HG02588 (cell line): ENCODE measurements around the gene TMED6.
"Not testable (repeated sequence)": the region's sequence is repeated elsewhere in the genome, so short reads cannot be mapped to it uniquely, and the experiment has no call there.

Experiments used
- ATAC-seq: cut with Tn5 transposase; IDR thresholded peaks from one replicate; pipeline ENCODE4 v1.9.1; 2021; ENCODE audit warnings: mild to moderate bottlenecking, moderate library complexity; ENCODE audit not compliant: unreplicated experiment

Gene TMED6

DNA sequence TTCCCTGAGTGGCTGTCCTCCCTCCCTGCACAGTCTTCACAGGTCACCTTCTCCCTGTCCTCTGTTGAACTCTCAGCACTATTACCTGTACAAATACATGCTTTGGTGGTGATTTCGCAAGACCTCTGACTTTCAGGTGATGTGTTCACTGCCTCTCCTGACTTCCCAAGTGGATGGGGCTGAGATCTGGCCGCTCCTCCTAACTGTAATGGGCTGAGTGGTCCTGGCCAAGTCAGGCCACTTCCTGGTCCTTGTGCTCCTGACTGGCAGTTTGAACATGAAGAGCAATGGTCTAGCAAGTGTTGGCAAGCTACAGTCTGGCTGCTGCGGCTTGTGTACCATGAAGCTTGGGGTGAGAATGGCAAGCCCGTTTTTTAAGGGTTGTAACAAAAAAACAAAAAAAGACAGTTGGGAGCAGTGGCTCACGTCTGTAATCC, 11.7 kb upstream of the TMED6 start:
- no peak for ATAC-seq

DNA sequence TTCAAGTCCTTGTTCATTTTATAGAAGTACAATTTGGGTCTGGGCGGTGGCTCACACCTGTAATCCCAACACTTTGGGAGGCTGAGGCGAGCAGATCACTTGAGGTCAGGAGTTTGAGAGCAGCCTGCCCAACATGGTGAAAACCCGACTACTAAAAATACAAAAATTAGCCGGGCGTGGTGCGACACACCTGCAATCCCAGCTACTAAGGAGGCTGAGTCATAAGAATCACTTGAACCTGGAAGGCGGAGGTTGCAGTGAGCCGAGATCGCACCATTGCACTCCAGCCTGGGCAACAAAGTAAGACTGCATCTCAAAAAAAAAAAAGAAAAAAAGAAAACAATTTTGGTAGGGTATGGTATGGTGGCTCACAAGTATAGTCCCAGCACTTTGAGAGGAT, 8.5 kb upstream of the TMED6 start:
- not testable (repeated sequence) for ATAC-seq

DNA sequence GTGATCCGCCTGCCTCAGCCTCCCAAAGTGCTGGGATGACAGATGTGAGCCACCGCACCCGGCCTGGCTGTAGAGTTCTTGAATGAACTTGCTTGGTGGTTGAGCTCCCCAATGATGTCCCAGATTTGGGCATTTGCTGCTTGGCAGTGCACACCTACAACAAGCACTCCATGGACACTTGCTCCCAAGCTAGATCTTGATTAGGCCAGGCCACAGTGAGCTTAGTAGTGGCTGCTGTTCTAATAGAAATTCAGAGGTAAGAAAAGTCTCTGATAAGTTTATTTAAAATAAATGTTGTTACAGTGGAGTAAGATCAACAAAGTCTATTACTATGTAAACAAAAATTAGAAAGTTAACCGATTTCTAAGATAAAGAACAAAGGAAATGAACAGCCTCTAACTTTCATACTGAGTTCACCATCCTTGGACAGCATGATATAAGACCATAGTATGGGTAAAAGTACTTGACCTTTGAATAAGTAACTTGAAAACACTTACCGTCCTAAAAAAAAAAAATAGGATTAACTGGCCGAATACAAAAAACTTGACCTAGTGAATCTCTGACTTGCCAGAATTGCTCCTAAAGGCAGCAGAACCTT, 951 bp downstream of the TMED6 start:
- no peak for ATAC-seq

DNA sequence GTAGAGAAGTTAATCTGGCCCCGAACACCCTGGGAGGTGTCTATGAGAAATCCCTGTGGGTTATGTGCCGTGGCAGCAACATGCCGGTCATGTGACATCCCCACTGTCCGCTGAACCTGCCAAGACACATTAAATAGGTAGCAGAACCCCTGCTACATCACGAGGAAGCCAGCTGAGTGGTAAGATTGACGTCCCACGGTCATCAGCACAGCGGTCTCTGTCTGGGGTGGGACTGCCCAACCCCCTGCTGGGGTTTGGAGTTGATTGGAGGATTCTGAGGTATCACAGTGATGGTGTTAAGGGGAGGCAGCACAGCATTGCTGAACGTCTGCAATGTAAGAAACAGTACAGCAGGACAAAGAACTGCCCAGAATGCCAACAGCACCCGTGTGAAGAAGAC, 2.0 kb downstream of the TMED6 start:
- no peak for ATAC-seq

DNA sequence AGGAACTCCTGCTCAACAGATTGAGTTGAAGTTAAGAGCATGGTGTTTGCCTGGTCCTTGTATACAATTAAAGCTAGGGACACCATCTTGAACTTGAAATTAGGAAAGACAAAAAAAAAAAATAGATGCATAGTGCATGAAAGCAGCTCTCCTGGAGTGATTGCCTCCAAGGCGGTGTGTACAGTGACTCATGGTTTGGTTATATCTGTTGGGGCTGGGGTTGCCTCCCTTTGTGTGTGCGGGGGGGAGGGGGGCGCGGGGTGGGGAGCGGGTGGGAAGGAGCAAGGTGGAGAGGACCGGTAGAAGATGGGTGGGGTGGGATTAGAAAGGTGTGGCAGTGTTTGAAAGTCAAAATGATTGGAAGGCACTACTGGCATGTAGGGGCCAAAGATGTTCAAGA, 3.4 kb downstream of the TMED6 start:
- ATAC-seq = no peak

DNA sequence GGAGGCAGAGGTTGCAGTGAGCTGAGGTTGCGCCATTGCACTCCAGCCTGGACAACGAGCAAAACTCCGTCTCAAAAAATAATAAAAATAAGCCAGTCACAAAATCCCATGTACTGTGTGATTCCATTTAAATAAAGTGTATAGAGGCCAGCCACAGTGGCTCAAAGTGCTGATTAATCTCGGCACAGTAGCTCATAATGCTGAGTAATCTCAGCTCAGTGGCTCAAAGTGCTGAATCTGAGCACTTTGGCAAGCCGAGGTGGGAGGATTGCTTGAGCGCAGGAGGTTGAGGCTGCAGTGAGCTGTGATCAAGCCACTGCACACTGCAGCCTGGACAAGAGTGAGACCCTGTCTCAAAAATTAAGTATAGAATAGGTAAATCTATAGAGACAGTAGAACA, 4.9 kb downstream of the TMED6 start:
- ATAC-seq = no peak

DNA sequence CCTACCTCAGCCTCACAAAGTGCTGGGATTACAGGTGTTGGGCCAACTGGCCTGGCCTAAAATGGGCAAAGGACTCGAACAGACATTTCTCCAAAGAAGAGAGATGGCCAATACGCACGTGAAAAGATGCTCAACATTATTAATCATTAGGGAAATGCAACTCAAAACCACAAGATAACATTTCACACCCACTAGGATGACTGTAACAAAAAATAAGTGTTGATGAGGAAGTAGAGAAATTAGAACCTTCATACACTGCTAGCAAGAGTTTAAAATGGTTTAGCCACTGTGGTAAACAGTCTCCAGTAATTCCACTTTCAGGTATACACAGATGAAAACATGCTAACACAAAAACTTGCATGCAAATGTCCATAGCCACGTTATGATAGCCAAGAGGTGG, 5.7 kb downstream of the TMED6 start:
- no peak for ATAC-seq

DNA sequence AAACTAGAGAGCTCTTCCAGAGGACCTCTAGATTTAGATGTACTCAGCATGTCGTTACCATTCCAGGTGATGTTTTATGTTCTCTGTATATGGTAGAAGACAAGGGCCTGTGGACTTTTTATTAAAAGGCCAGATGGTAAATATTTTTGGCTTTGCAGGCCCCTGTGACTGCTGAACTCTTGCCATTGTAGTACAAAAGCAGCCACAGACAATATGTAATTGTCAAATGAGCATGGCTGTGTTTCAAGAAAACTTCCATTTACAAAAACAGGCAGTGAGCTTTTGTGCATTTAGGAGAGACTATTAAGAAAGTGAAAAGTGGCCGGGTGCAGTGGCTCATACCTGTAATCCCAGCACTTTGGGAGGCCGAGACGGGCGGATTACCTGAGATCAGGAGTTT, 7.4 kb downstream of the TMED6 start:
- no peak for ATAC-seq

DNA sequence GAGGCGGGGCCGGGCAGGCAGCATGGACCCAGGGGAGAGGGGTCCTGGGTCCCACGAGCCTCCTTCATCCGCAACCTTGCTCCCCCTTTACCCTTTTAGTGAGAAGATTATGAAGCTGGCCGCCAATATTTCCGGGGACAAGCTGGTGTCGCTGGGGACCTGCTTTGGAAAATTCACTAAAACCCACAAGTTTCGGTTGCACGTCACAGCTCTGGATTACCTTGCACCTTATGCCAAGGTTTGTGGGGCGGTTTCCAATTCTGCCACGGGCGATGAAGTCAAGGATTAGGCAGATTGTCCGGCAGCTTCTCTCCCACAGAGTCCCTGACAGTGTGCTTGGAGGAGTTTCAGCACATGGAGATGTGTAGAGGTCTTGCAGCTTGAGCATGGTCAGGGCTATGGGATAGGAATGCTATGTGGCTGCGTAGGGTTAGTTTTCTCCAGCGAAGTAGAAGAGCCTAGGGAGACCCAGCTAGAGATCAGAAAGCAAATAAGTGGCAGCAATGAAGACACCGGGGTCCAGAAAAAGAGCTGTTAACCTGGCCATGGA, 11.4 kb downstream of the TMED6 start:
- ATAC-seq = no peak

DNA sequence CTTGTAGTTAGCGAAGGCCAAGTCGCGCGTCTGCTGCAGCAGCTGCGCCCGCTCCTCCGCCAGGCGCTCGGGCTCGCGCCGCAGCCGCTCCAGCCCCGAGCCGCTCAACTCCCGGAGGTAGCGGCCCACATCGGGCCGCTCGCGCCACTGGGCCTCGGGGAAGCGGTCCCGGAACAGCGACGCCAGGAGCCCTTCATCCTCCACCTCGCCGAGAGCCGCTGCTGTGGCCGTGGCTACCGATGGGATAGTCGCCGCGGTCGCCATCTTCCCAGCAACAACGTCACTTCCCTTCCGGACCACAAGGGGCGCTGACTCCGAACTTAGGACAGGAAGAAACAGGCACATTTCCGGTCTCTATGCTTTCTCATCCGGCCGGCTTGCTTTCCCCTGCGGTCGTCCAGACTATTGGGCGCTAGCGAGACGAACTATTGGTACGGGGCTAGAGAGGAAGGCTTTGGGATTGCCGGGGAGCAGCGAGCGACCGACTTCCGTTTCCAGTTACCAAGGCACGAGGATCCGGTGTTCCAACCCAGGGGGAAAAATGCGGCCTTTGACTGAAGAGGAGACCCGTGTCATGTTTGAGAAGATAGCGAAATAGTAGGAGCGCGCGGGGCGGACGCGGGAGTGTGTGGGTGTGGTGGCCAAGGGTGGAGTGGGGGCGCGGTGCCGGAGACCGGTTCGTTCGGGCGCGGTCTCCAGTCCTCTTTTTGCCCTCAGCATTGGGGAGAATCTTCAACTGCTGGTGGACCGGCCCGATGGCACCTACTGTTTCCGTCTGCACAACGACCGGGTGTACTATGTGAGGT, 12.1 kb downstream of the TMED6 start, which contains the start of the genes COG8 and NIP7:
TSS of gene COG8 (minus strand) at position 276 of the 806 bp plus-strand sequence. CDS start at position 264, 12 bp downstream.
TSS of gene NIP7 (plus strand) at position 484 of the 806 bp plus-strand sequence. CDS start at position 542, 58 bp downstream.
- peak; percentile 90 for ATAC-seq

DNA sequence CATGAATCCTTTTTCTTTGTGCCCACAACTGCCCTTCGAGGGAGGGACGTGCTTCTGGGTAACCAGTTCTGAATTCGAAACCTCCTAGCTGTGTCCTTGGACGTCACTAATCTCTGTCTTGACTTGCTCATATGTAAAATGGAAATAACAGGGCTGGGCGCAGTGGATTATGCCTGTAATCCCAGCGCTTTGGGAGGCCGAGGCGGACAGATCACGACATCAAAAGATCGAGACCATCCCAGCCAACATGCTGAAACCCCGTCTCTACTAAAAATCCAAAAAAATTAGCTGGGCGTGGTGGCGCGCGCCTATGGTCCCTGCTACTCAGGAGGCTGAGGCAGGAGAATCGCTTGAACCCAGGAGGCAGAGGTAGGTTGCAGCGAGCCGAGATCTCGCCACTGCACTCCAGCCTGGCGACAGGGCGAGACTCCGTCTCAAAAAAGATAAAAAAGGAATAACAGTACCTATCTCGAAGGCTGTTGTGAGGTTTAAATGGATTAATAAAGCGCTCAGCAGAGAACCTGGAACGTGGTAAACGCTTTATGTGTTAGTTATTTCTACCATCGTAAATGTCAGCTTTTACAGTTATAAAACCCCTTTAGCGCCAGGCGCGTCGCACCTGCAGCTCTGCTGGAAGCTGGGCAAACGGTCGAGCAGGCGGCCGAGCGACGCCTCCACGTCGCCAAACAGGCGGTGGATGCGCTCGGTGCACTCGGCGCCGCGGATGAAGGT, 12.9 kb downstream of the TMED6 start:
- no peak for ATAC-seq

DNA sequence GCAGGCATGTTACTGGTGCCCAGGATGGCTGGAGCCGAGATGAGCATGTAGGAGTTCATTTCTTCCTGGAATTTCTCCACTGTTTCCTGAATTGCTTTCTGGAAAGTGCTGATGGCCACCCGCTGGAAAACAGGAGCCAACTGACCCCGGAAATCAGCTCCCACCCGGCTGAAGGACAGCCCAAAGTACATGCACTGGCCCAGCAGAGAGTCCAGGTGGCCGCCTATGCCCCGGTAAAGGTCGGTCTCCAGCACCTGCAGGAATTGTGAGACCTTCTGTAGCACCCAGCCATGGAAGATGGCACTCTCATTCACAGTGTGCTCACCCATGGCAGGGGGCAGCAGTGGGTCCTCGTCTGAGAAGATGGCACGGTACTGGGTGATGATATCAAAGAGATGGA, 16.9 kb downstream of the TMED6 start:
- ATAC-seq = no peak

DNA sequence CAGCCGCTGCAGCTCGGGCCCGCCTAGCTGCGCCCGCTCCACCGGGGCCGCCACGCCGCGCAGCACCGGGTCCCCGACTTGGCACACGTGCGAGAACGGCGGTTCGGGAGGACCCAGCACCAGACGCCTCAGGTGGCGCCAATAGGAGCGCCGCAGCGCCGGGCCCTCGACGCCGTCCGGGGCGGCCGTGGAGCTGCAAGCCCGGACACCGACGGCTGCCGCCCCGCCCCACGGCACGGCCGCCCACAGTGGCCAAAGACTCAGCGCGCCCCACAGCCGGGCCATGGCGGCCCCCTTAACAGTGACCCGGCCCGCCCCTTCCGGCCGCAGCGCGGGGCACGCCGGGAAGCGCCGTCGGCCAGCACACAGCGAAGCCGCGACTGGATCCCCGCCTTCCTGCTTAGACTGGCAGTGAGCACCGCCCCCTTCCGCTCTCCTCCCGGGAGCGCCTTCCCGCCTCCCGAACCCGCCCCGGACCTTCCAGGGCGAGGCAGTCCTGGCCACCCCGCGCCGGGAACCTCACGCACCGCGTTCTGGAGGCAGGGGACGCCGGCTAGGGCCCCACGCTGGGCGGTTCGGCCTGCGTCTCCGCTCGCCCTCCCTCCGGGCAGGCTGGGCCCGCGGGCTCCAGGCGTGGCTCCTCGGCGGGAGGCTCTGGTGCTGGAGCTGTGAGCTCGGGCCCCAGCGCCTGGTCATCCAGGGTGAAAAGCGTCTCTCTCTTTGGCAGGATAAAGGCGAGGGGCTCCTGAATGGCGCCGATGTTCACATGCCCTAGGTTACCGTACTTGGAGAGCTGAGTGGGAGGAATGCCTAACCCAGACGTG, 21.1 kb downstream of the TMED6 start, which contains the start of gene PDF:
TSS of gene PDF (minus strand) at position 303 of the 824 bp plus-strand sequence. CDS start at position 285, 18 bp downstream.
- peak; percentile 94 for ATAC-seq

DNA sequence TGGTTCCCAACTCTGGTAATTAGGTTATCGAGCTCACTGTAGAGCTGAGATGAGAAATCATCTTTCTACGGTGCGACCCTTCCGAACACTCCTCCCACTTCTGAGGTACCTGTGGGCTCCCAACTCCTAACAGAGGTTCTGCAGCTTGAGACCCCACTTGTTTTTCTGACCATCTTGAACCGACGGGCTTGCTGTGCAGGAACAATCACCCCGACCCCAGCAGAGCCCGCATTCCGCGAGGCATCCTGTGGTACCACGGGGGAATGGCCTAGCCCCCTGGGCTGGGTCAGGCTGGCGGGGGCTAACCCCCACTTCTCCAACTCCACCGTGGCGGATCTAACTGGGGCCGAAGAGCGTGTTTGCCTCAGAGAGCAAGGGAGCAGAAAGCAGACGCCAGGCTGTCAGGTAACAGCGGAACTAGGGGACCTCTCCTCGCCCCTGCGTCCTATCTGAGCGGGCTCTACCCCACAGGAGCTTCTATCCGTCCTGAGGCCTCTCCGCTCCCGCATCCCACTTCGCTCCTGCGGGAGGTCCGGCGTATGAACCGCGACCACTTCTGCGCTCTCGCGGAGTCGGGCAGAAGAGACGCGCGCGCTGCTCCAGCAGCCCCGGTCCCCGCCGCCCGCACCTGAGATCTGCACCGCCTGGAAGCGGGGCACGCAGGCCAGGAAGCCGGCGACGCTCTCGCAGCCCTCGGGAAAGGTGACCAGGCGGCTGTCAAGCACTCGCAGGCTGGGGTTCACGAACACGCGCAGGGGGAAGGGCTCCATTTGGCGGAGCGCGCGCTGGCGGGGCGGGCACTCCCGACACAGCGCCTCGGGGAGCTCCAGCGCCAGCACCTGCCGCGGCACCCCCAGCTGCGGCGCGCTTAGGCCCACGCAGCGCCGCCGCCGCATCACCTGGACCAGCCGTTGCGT, 22.0 kb downstream of the TMED6 start:
- ATAC-seq = peak; percentile 33

DNA sequence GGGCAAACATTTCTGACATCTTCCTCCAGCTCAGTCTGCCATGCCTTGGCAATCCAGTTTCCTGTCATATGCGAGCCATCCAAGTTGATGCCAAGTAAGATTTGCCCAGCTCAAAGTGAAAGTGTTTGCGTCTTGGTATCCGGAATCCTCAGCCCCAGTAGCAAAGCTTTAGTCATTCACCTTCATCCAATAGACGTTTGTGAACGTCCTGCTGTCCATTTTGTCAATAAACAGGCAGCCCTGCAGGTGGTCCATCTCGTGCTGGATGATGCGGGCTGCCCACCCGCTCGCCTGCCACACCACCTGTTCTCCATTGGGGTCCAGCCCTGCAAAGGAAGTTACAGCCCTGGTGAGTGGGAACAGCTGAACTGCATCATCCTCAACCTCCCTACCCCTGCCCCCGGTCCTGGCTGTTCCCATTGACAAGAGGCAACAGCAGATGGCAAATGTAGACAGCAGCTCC, 22.7 kb downstream of the TMED6 start:
- ATAC-seq = no peak

DNA sequence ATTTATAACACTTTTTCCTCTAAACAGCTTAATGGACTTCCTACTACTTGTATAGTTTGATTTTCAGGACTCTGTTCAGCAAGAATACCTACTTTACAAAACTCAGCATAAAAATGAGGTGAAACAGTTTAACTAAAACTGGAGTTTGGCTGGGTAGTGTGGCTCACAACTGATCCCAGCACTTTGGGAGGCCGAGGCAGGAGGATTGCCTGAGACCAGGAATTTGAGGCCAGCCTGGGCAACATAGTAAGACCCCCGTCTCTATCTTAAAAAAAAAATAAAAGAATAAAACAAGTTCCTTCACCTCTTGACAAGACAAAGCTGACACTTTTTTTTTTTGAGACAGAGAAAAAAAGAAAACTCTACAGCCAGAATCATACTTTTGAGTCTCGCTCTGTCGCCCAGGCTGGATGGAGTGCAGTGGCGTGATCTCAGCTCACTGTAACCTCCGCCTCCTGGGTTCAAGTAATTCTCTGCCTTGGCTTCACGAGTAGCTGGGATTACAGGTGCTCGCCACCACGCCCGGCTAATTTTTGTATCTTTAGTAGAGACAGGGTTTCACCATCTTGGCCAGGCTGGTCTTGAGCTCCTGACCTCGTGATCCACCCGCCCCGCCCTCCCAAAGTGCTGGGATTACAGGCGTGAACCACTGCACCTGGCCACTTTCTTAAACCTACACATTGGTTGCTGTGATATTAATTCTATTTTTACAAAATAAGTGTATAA, 23.8 kb downstream of the TMED6 start:
- ATAC-seq = no peak

DNA sequence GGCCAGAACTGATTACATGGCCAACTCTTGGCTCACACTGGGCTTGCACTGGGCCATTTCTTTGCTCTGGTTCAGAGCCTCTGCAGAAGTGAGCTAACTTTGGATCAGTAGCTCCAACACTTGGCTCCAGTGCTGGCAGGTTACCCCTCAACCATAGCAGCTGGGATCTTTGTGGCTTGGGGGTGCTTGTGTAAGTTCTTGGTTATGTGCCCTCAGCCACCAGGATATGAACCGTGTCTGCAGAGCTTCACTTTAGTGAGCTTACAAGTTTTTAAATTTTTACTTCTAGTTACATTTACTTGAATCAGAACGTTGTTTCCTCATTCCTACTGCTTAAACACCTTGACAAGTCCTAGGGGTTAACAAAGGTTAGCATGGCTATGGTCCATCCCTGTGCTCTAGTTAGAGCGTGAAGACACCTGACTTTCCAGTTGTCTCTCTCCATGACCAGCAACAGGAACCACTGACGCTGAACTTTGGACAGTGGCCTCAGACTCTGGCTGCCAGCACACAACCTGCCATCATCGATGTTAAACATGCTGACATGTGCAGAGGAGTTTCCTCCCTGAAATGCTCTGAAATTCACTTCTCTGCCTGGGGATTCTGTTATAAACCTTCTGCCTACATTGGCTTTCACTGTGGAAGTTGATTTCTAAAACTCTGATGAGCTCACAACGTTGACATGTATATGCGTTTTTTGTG, 25.3 kb downstream of the TMED6 start:
- ATAC-seq = no peak

DNA sequence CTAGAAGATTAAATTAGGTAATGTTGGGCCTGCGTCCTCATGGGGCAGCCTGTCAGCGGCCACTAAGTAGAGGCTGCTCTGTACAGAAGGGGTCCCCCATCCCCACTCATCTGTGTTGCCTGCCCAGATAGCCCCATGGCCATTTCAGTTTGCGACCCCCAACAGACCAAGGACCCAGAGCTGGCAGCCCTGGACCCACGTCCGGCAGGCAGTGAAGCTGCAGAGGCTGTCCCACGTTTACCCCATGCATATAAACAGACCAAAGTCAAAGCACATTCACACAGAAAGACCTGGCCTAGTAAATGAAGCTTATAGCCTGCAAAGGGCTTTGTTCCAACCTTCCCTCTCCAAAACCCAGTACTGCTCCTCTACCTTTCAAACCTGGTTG, 25.8 kb downstream of the TMED6 start:
- ATAC-seq = no peak
